Measurements from ENCODE around the gene NOP53. TPM values are rescaled to one million over a fixed set of nuclear protein-coding genes. Genes with fewer than 3 reads are reported as not detected.

NOP53 gene
- total and polyA plus RNA-seq, 9 of the 15 experiments (the other 6 are each of a cell fraction or from before 2014, with no cell fraction given), result 6.5 to 274 (median 145) TPM

DNA sequence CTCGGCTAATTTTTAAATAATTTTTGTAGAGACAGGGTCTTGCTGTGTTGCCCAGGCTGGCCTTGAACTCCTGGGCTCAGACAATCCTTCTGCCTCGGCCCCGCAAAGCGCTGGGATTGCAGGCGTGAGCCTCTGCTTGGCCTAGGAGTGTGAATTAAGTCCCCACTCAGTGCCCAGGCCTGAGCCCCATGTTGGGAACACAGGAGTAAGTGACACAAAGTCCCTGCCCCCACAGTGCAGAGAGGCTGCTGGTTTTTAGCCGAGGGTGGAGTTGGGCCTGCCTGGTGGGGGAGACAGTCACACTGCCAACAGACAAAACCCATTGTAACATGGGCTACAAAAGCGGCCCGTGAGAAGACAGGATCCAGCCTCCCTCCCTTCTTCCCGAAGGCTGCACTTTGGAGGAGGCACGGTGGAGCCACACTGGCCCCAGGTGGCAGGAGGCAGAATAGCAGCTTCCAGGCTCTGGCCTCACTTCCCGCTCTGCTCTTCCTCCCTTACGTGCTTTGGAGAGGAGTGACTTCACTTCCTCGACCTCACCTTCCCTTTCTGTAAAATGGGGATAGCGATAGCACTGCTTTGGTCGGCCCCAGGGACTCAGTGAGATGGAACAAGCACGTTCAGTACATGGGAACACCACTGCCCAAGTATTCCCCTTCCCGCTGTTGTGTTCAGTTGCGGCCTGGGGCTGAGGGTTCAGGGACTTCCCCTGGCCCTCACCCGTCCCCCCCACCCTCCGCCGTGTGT, 47.3 kb upstream of the NOP53 start (continued):
- TF ChIP-seq HDAC2 (IDR thresholded peaks at IDR 0.05) (peak; percentile 26; the same call in 1 of the 2 replicates), U2AF2 (optimal IDR thresholded peaks at IDR 0.05; ENCODE audit: low read depth, low read length) (no peak), THAP7 (CRISPR knock-in tag; IDR thresholded peaks at IDR 0.05) (no peak), FOS (IDR thresholded peaks at IDR 0.05; ENCODE audit: extremely low read depth, insufficient read length) (no peak), JUND (IDR thresholded peaks at IDR 0.05; ENCODE audit: borderline replicate concordance, low read depth, low read length) (peak; percentile 60; the same call in 1 of the 2 replicates), JUND (tag; IDR thresholded peaks at IDR 0.05; ENCODE audit: borderline replicate concordance, low read depth, low read length) (no peak; the same call in 2 of the 3 replicates), ELF1 (tag; IDR thresholded peaks at IDR 0.05) (peak; percentile 37; the same call in 1 of the 2 replicates), NFRKB (IDR thresholded peaks at IDR 0.05; ENCODE audit: low read depth) (no peak), CREB1 (IDR thresholded peaks at IDR 0.05) (no peak), CREB1 (CRISPR knock-in tag; IDR thresholded peaks at IDR 0.05) (peak; percentile 68; the same call in 1 of the 2 replicates), MTA3 (IDR thresholded peaks at IDR 0.05; ENCODE audit: borderline replicate concordance) (peak; percentile 44; the same call in 1 of the 2 replicates), HDAC1 (IDR thresholded peaks at IDR 0.05) (no peak), RBM34 (IDR thresholded peaks at IDR 0.05; ENCODE audit: borderline replicate concordance, insufficient read depth, low read length) (no peak), ZNF239 (CRISPR knock-in tag; IDR thresholded peaks at IDR 0.05) (0 out of 2 replicates have a peak, but pooled peaks have one; percentile 16), XRCC5 (IDR thresholded peaks at IDR 0.05; ENCODE audit: low read depth, low read length) (peak; percentile 76), PYGO2 (tag; IDR thresholded peaks at IDR 0.05) (no peak), HSF4 (CRISPR knock-in tag; IDR thresholded peaks at IDR 0.05; ENCODE audit: borderline replicate concordance) (no peak), STAG1 (CRISPR knock-in tag; IDR thresholded peaks at IDR 0.05; ENCODE audit: borderline replicate concordance) (peak; percentile 100), ZNF75A (CRISPR knock-in tag; IDR thresholded peaks at IDR 0.05) (no peak), E2F6 (IDR thresholded peaks at IDR 0.05; ENCODE audit: borderline replicate concordance in 1 of 2, extremely low read depth in 1 of 2, insufficient read depth in 1 of 2, insufficient read length in 1 of 2, low read depth in 1 of 2, low read length in 1 of 2, poor library complexity in 1 of 2, severe bottlenecking in 1 of 2) (peak in 1 of 2 experiments; percentile 48), TFAP4 (CRISPR knock-in tag; IDR thresholded peaks at IDR 0.05; ENCODE audit: borderline replicate concordance) (peak; percentile 79), ARID2 (IDR thresholded peaks at IDR 0.05) (peak; percentile 83), ZNF217 (CRISPR knock-in tag; IDR thresholded peaks at IDR 0.05) (no peak)
- TF ChIP-seq, protein P1, sequence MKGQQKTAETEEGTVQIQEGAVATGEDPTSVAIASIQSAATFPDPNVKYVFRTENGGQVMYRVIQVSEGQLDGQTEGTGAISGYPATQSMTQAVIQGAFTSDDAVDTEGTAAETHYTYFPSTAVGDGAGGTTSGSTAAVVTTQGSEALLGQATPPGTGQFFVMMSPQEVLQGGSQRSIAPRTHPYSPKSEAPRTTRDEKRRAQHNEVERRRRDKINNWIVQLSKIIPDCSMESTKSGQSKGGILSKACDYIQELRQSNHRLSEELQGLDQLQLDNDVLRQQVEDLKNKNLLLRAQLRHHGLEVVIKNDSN (CRISPR knock-in tag; IDR thresholded peaks at IDR 0.05), result peak; percentile 39; the same call in 1 of the 2 replicates
- TF ChIP-seq, protein P2, sequence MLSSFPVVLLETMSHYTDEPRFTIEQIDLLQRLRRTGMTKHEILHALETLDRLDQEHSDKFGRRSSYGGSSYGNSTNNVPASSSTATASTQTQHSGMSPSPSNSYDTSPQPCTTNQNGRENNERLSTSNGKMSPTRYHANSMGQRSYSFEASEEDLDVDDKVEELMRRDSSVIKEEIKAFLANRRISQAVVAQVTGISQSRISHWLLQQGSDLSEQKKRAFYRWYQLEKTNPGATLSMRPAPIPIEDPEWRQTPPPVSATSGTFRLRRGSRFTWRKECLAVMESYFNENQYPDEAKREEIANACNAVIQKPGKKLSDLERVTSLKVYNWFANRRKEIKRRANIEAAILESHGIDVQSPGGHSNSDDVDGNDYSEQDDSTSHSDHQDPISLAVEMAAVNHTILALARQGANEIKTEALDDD (IDR thresholded peaks at IDR 0.05), result no peak
